Fibroblast of pulmonary artery (primary cell): ENCODE data around the gene MUC4.

Experiments used
- DNase-seq: peaks from one replicate; pipeline ENCODE4 v3.0.0-alpha.2; 2010; ENCODE audit warnings: low read depth
- H3K4me3 ChIP-seq: replicated peaks from 2 replicates; pipeline ENCODE4 v1.5.1; 2011; ENCODE audit warnings: low read depth, mild to moderate bottlenecking, control low read depth, low read length, moderate library complexity
- CTCF ChIP-seq: IDR thresholded peaks from 2 replicates; pipeline ENCODE4 v1.5.1; 2011; ENCODE audit warnings: mild to moderate bottlenecking, control low read depth, low read length, inconsistent platforms; ENCODE audit errors: missing control alignments

MUC4 gene

GRCh38 chr3:195811756-195812155, at the start of gene MUC4:
MUC4 (minus strand) TSS chr3:195811929; CDS start chr3:195811817, 112 bp downstream.
- no peak for DNase-seq
- H3K4me3 ChIP-seq = no peak within 1 kb of the TSS
- no peak for TF ChIP-seq CTCF

DNA sequence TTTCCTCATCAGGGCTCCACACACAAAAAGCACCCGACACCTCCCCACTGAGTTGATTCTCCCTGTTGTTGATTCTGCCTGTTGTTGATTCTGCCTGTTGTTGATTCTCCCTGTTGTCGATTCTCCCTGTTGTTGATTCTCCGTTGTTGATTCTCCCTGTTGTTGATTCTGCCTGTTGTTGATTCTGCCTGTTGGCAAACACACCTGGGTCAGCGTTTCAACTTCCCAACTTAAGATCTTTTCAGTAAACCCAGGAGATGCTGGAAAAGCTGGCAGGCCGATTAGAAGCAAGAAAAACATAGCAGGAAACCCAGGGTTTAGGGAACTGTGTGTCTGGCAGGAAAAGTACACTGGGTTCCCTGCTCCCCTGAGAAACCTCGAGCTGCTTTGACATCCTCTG, 48.7 kb upstream of the MUC4 start:
- no peak for TF ChIP-seq CTCF

DNA sequence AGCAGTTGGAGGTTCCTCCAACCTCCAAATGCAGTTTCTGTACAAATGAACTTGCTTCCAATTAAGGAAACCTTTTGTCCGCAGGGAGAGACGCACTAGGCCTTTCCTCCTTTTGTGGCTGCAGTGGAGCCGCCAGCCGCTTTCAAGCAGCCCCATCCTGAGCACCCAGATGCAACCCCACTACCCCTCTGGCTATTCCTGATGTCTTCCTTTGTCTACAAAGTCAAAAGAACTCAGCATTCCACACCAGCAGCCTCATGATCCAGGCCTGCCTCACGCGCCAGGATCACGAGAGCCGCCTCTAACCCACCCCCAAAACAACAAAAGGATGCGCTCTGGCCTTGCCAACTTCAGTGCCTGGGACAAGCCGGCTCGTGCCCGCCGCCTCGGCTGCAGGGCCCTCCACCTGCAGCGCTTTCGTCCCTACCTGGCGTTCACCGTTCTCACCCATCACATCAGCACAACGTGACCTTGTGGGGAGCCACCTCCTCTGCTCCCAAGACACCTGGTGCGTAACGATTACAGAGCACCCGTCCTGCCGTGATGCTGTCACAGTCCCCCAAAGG, 48.2 kb upstream of the MUC4 start:
- no peak overlapping the region for H3K4me3 ChIP-seq

More for the DNA sequence above, 48.7 kb upstream of the MUC4 start:
- no peak overlapping the region for H3K4me3 ChIP-seq
- no peak for DNase-seq

DNA sequence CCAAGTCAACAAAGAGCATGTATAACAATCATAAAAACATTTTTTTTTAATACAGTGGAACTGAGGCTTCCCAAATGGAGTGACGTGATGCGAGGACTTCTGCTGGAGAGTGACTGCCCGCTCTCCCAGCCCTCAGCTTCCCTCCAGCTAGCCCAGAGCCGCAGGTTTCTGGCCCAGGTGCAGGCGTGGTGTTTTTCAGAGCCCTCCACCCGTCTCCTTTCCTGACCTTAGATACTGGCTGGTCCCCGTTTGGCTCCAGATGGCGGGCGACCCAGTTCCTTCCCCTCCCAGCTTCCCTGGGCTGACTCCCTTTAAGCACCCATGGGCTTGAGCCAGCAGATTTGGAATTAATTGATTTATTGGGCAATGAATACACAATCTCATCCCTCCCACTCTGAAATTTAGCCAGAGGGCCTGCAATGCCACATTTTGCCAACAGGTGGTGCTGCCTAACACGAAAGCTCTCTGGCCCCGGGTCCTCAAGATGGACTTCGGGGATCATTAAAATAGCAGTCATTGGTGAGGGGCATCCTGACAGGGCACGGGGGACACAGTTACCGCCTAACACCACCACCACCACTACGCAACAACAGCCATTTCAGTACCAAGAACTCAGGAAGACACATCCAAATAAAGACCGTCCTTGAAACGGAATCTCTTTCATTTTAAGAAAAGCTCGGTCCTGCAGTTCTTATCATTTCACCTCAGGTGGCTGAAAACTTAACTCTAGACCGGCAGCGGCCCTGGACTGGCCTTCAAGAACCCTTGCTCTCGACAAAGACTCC, 47.5 kb upstream of the MUC4 start:
- DNase-seq = peak; percentile 68
- H3K4me3 ChIP-seq = no peak overlapping the region
- TF ChIP-seq CTCF = peak; percentile 97

More for the DNA sequence above, 48.2 kb upstream of the MUC4 start:
- no peak for DNase-seq
- no peak for TF ChIP-seq CTCF

GRCh38 chr3:195856410-195857084, 44.8 kb upstream of the MUC4 start:
- DNase-seq = no peak
- H3K4me3 ChIP-seq = no peak overlapping the region
- TF ChIP-seq CTCF = no peak

DNA sequence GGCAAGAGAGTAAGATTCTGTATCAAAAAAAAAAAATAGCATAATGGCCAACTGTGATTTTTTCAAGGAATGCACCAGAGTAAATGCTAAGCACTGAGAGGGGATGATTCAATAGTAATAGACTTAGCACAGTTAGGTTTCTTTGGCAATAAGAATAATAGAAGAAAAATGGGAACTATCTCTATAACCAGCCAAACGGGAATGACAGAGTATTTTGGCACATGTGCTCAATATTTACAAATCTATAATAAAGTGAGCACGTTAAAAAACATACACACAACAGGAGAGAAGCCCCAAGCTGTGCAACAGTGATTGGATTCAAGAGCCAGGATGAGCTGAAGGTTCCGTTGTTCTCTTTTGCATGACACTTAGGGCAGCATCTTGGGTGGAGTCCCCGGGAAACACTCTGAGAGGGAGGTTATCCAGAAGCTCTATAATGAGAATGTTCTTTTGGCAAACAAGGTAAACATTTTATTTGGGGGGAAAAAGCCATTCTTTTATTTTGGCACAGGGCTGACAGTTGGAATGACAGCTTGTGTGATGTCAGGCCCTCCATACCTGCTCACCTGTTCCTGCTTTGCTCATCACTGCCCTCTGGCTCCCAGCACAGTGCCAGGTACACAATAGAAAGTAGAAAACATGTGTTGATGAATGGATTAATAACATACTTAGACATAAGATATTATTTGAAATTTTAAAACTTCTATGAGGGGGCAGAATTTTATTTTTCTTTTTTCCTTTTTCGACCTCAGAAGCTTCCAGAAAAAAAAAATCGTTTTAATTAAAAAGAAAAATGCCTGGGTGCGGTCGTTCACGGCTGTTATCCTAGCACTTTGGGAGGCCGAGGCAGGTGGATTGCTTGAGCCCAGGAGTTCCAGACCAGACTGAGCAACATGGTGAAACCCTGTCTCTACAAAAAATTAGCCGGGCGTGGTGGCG, 44.0 kb upstream of the MUC4 start:
- DNase-seq = no peak
- no peak for TF ChIP-seq CTCF
- H3K4me3 ChIP-seq = no peak overlapping the region
